Measurements from ENCODE around the gene PIP5K1B.

GRCh38 chr9:69014013-69014412 lies 309.0 kb downstream of the PIP5K1B start, which contains the start of gene PRKACG:
- TF ChIP-seq CTCF (conservative IDR thresholded peaks at IDR 0.05 in 1 of 2, IDR thresholded peaks at IDR 0.05 in 1 of 2; ENCODE audit: extremely low read depth in 1 of 2, insufficient read depth in 1 of 2, low read depth in 1 of 2, low read length in 2 of 2): no peak
- no peak for TF ChIP-seq EZH2 (IDR thresholded peaks at IDR 0.05; ENCODE audit: borderline replicate concordance, low read length)

Measured in mammary epithelial cell (primary cell).